ENCODE measurements around the gene ZFPM1.

DNA sequence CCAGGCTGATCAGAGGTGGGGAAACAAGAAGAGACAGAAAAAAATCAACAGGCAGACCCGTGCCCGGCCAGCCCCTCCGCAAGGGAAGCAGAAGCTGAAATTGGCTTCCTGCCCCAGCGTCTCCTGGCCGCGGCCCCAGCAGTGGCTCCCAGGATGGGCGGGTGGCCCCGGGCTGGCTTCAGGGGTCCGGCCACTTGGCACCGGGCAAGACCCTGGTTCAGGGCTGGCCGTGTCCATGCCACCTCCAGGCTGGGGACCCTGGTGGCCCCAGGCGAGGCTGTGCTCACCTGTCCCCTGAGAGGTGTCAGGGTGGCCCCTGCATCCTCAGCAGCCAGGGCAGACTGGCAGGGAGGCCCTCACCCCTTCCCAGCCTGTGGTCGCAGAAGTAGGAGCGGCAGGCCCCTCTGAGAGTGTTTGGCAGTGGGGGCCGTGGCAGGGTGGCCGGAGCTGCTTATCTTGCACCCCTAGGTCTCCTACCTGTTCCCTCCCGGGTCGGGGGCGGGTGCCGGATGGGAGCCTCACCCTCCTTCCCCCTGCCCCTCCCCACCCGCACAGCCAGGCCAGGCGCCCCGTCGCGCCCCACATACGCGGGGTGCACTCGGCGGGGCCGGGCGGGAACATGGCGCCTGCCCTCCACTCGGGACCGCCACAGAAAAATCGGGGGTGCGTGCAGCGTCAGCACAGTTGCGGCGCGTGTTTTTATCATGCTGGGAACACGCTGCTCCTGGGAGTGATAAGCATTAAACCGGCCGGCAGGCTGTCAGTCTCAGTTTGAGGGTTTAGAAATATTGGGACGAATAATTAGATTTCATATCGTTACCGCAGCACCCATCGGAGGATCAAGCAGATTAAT lies 70.5 kb downstream of the ZFPM1 start:
- TF ChIP-seq, protein P1, sequence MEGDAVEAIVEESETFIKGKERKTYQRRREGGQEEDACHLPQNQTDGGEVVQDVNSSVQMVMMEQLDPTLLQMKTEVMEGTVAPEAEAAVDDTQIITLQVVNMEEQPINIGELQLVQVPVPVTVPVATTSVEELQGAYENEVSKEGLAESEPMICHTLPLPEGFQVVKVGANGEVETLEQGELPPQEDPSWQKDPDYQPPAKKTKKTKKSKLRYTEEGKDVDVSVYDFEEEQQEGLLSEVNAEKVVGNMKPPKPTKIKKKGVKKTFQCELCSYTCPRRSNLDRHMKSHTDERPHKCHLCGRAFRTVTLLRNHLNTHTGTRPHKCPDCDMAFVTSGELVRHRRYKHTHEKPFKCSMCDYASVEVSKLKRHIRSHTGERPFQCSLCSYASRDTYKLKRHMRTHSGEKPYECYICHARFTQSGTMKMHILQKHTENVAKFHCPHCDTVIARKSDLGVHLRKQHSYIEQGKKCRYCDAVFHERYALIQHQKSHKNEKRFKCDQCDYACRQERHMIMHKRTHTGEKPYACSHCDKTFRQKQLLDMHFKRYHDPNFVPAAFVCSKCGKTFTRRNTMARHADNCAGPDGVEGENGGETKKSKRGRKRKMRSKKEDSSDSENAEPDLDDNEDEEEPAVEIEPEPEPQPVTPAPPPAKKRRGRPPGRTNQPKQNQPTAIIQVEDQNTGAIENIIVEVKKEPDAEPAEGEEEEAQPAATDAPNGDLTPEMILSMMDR (IDR thresholded peaks at IDR 0.05; ENCODE audit: insufficient read depth, low read length, poor library complexity, severe bottlenecking) = no peak
- TF ChIP-seq EZH2phosphoT487 (conservative IDR thresholded peaks at IDR 0.05; ENCODE audit: low read length) = no peak

All from SU-DHL-6 (cell line).